T-helper 17 cell (primary cell): ENCODE measurements around the gene DDX20. TPM values are rescaled to one million over a fixed set of nuclear protein-coding genes. Genes with fewer than 3 reads are reported as not detected.
A peak's percentile ranks its signal among the peaks of the same experiment; 100 is the strongest.

Experiments used
- ATAC-seq: fragments of 150-1000 bp; cut with Tn5 transposase; 2 replicates; pipeline ENCODE4 v1.10.0; 2021; ENCODE audit warnings: mild to moderate bottlenecking, moderate library complexity
- DNase-seq, 3 donors: peaks; one replicate each; pipeline versions ENCODE4 v3.0.0 to v3.0.0-alpha.2; 2020 to 2021
- H3K9me3 ChIP-seq: one replicate; pipeline ENCODE4 v1.7.0; 2013; ENCODE audit warnings: low read length, mild to moderate bottlenecking; ENCODE audit not compliant: control insufficient read depth, poor library complexity, severe bottlenecking
- H3K27ac Mint-ChIP-seq: one replicate; pipeline ENCODE4 v1.8.0; 2022; ENCODE audit warnings: mild to moderate bottlenecking, moderate library complexity, mixed read lengths
- H3K27me3 Mint-ChIP-seq: one replicate; pipeline ENCODE4 v1.8.0; 2022; ENCODE audit warnings: mixed read lengths
- H3K36me3 Mint-ChIP-seq: one replicate; pipeline ENCODE4 v1.8.0; 2022; ENCODE audit warnings: low read depth, mixed read lengths
- H3K4me1 Mint-ChIP-seq: one replicate; pipeline ENCODE4 v1.8.0; 2022; ENCODE audit warnings: mild to moderate bottlenecking, mixed read lengths
- H3K4me3 Mint-ChIP-seq: one replicate; pipeline ENCODE4 v1.8.0; 2022; ENCODE audit warnings: mild to moderate bottlenecking, moderate library complexity, mixed read lengths
- total RNA-seq, 4 donors: library from RNA in 2 of 4; stranded (reverse) in 2 of 4; gene quantifications; one replicate each; pipeline ENCODE4 v1.2.3 and lab custom pipeline; 2022 to 2026

DDX20 gene
- total RNA-seq, 2 donors from 2014 or later: 20.6 to 24.7 TPM

DNA sequence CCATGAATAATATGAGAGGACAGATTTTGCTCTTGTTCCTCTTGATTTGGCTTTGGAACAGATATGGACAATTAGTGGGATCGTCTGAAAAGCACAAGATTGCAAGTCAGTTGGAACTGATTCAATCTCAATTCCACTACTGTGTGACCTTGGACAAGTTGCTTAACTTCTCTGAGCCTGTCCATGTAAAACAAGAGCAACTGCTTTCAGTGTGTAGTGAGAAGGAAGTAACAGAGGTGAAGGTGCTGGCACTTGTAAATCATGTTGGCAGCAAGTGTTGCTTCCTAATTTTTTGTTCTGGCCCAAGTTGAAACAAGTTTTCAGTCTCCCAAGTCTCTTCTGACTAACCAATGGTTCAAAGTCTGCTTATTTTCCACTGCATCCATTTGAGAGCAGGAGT lies 31.8 kb upstream of the DDX20 start:
- Mint-ChIP-seq H3K4me1 (peaks cover 45% of the 10 kb centered on the region), H3K27me3 (no peaks in the 10 kb centered on the region), H3K4me3 (peak overlapping the region; percentile 66), H3K27ac (peak overlapping the region; percentile 97), H3K36me3 (no peaks in the 10 kb centered on the region)
- no peak for DNase-seq
- H3K9me3 ChIP-seq: no peaks in the 10 kb centered on the region
- no peak for ATAC-seq

GRCh38 chr1:111725192-111725591 lies 30.5 kb upstream of the DDX20 start:
- no peaks in the 10 kb centered on the region for H3K27me3 Mint-ChIP-seq
- H3K36me3 Mint-ChIP-seq: peaks cover 2% of the 10 kb centered on the region
- H3K9me3 ChIP-seq: no peaks in the 10 kb centered on the region
- peak overlapping the region; percentile 97 for H3K27ac Mint-ChIP-seq
- DNase-seq (no peak), ATAC-seq (no peak)
- H3K4me3 Mint-ChIP-seq: no peak overlapping the region
- peaks cover 41% of the 10 kb centered on the region for H3K4me1 Mint-ChIP-seq

GRCh38 chr1:111727056-111727455 lies 28.6 kb upstream of the DDX20 start:
- Mint-ChIP-seq H3K4me1 (peaks cover 29% of the 10 kb centered on the region), H3K4me3 (no peak overlapping the region), H3K27me3 (no peaks in the 10 kb centered on the region), H3K36me3 (peaks cover 6% of the 10 kb centered on the region), H3K27ac (peak overlapping the region; percentile 97)
- DNase-seq (no peak), ATAC-seq (no peak)
- no peaks in the 10 kb centered on the region for H3K9me3 ChIP-seq

DNA sequence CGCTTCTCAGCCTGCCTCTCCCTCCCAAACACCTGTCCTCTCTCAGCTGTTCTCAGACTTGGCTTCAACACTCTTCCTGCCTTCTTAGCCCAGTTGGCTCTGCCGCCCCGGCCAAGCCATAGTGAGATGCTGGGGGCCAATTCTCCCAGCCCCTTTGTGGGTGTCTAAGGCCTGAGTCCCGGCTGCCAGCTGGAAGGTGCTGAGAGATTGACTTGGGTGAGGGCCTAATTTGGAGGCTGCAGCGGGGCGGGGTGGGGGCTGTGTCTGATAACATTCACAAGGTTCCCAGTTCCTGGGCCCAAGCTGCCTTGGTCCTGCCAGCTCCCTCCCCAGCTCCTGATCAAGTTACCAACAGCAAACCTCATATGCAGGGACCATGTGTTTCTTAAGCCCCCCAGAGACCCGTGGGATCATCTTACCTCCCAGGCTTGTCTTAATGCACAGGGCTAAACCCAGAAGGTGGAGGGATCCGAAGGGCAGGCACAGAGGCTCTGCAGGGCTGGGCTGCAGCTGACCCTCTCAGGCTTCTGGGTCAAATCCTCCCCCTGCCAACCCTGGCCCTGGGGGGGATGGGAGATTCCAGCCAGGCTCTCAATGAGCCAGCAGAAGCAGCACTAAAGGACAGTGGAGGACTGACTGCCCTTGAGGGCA lies 26.3 kb upstream of the DDX20 start:
- DNase-seq: no peak
- no peak for ATAC-seq
- Mint-ChIP-seq H3K36me3 (peaks cover 6% of the 10 kb centered on the region), H3K27me3 (no peaks in the 10 kb centered on the region), H3K4me1 (peaks cover 19% of the 10 kb centered on the region), H3K4me3 (no peak overlapping the region), H3K27ac (peak overlapping the region; percentile 62)
- no peaks in the 10 kb centered on the region for H3K9me3 ChIP-seq

- Mint-ChIP-seq H3K36me3 (peaks cover 6% of the 10 kb centered on the region), H3K27ac (peak overlapping the region; percentile 62), H3K27me3 (no peaks in the 10 kb centered on the region), H3K4me3 (no peak overlapping the region), H3K4me1 (peaks cover 13% of the 10 kb centered on the region)
- no peak for DNase-seq
- ATAC-seq: no peak
- H3K9me3 ChIP-seq: no peaks in the 10 kb centered on the region
These were observed 25.6 kb upstream of the DDX20 start for GRCh38 chr1:111729946-111730681.

DNA sequence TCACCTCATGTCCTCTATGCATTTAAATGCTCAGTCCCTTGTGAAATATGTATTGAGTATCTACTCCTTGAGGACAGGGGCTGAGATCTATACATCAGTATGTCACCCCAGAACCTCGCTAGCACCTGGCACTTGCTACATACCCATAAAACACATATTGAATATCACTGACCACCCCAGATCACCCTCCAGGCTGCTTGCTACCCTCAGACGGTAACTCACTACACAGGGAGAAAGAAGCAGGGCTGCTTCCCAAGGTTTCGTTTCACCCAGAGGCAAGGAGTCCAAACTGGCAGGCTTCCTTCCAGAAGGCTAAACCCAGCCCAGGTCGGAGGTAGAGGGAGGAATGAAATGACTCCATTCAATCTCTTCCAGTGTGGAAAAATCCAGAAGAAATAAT lies 25.0 kb upstream of the DDX20 start:
- peaks cover 11% of the 10 kb centered on the region for H3K4me1 Mint-ChIP-seq
- DNase-seq (no peak), ATAC-seq (no peak)
- H3K27ac Mint-ChIP-seq: no peak overlapping the region
- peaks cover 6% of the 10 kb centered on the region for H3K36me3 Mint-ChIP-seq
- H3K9me3 ChIP-seq: no peaks in the 10 kb centered on the region
- no peak overlapping the region for H3K4me3 Mint-ChIP-seq
- H3K27me3 Mint-ChIP-seq: no peaks in the 10 kb centered on the region

GRCh38 chr1:111731956-111732355 lies 23.7 kb upstream of the DDX20 start:
- DNase-seq (no peak), ATAC-seq (no peak)
- peaks cover 11% of the 10 kb centered on the region for H3K4me1 Mint-ChIP-seq
- H3K9me3 ChIP-seq: no peaks in the 10 kb centered on the region
- H3K27ac Mint-ChIP-seq: peak overlapping the region; percentile 14
- no peaks in the 10 kb centered on the region for H3K27me3 Mint-ChIP-seq
- peaks cover 6% of the 10 kb centered on the region for H3K36me3 Mint-ChIP-seq
- no peak overlapping the region for H3K4me3 Mint-ChIP-seq

GRCh38 chr1:111732718-111733117 lies 23.0 kb upstream of the DDX20 start:
- peak overlapping the region; percentile 88 for H3K27ac Mint-ChIP-seq
- DNase-seq: no peak
- H3K4me1 Mint-ChIP-seq: peaks cover 13% of the 10 kb centered on the region
- peaks cover 6% of the 10 kb centered on the region for H3K27me3 Mint-ChIP-seq
- no peaks in the 10 kb centered on the region for H3K9me3 ChIP-seq
- peaks cover 6% of the 10 kb centered on the region for H3K36me3 Mint-ChIP-seq
- H3K4me3 Mint-ChIP-seq: no peak overlapping the region
- no peak for ATAC-seq

DNA sequence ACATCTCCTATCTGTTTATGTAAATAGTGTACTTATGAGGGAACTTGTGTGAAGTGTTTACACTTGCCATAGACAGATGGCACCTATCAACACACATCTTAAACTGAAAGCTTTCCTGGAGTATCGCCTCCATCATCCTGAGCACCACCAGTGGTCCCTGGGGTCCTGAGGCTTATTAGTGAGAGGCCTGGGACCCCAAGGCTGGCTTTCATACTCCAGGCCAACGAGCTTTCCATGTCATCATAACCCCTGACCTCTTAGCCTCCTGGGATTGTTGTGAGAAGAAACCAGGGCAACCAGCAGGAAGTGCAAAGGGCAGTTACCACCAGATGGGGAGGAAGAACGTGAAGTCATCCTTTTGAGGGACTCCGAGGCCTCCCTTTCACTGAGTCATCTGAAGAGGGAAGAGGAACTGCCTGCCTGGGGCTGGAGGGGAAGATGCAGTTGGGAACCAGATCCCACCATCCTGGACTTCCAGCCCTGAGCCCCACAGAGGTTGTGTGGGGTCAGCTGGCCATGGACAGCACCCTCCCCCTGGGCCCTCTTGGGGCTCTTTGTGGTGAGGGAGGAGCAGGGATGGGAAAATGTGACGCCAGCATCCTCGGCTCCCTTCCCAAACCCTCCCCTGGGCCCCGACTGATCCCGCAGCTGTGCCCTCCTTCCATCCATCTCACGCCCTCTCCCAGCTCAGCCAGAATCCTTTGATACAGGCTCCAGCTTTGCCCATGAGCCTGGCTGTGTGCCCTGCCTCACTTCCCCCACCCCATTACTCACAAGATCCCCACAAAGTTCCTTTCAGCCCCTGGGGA lies 22.3 kb upstream of the DDX20 start:
- Mint-ChIP-seq H3K4me3 (no peak overlapping the region), H3K36me3 (peaks cover 6% of the 10 kb centered on the region), H3K4me1 (peaks cover 17% of the 10 kb centered on the region), H3K27ac (peak overlapping the region; percentile 88), H3K27me3 (peaks cover 9% of the 10 kb centered on the region)
- ATAC-seq (peak; percentile 54), DNase-seq (no peak)
- H3K9me3 ChIP-seq: no peaks in the 10 kb centered on the region

DNA sequence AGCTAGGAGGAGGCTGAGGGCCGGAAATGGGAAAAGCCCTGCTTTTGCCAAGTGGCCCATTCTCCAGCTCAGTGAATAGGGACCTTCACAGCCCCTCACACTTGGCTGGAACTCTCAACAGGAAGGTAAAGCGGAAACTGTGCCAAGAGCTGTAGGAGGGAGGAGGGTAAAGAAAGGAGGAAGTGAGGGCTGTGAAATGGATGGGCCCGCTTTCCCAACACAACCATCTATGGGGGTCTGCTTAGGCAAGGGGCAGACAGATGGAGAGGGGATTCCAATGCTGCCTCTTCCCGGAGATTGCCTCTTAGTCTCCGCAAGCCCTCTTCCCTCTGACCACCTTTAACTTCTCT lies 21.7 kb upstream of the DDX20 start:
- Mint-ChIP-seq H3K4me3 (no peak overlapping the region), H3K4me1 (peaks cover 21% of the 10 kb centered on the region), H3K27me3 (peaks cover 9% of the 10 kb centered on the region), H3K27ac (no peak overlapping the region), H3K36me3 (peaks cover 8% of the 10 kb centered on the region)
- DNase-seq: no peak
- ATAC-seq: no peak
- no peaks in the 10 kb centered on the region for H3K9me3 ChIP-seq

GRCh38 chr1:111734426-111734825 lies 21.3 kb upstream of the DDX20 start:
- Mint-ChIP-seq H3K36me3 (peaks cover 8% of the 10 kb centered on the region), H3K4me3 (no peak overlapping the region), H3K27ac (no peak overlapping the region), H3K27me3 (peaks cover 9% of the 10 kb centered on the region), H3K4me1 (peaks cover 21% of the 10 kb centered on the region)
- no peak for ATAC-seq
- no peak for DNase-seq
- no peaks in the 10 kb centered on the region for H3K9me3 ChIP-seq

DNA sequence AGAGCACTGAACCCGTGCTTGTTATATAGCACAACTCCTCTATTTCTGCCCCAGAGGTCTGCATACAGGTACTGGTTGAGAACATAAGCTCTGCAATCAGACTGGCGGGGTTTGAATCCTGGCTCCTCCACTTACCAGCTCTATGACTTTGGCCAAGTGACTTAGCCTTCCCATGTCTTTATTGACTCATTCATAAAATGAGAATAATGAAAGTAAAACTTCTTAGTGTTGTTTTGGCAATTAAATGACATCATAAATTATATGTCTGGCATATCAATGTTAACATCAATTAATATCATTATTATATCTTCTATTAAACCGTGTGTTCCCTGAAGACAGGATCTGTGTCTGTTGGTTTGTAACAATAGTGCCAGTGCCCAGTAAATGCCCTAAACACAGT lies 20.8 kb upstream of the DDX20 start:
- ATAC-seq (no peak), DNase-seq (no peak)
- no peak overlapping the region for H3K27ac Mint-ChIP-seq
- no peaks in the 10 kb centered on the region for H3K9me3 ChIP-seq
- H3K27me3 Mint-ChIP-seq: peaks cover 13% of the 10 kb centered on the region
- H3K36me3 Mint-ChIP-seq: peaks cover 8% of the 10 kb centered on the region
- H3K4me3 Mint-ChIP-seq: no peak overlapping the region
- peaks cover 22% of the 10 kb centered on the region for H3K4me1 Mint-ChIP-seq

GRCh38 chr1:111735321-111735720 lies 20.4 kb upstream of the DDX20 start:
- ATAC-seq (no peak), DNase-seq (no peak)
- no peaks in the 10 kb centered on the region for H3K9me3 ChIP-seq
- Mint-ChIP-seq H3K4me1 (peaks cover 24% of the 10 kb centered on the region), H3K27ac (no peak overlapping the region), H3K27me3 (peaks cover 15% of the 10 kb centered on the region), H3K4me3 (no peak overlapping the region), H3K36me3 (peaks cover 6% of the 10 kb centered on the region)
